Upper lobe of left lung (tissue), 6 donors: ENCODE results near the gene FXYD7. TPM values are rescaled to one million over a fixed set of nuclear protein-coding genes. Genes with fewer than 3 reads are reported as not detected.
A peak's percentile ranks its signal among the peaks of the same experiment; 100 is the strongest.

Experiments used
- ATAC-seq, 2 donors: fragments of 200-7000 bp; cut with Tn5 transposase; one replicate each; pipeline ENCODE4 v1.9.1; 2022; ENCODE audit warnings: mild to moderate bottlenecking in 2 of 2, moderate library complexity in 2 of 2; ENCODE audit not compliant: low FRiP score in 2 of 2
- DNase-seq, 2 donors: peaks; one replicate each; pipeline ENCODE4 v3.0.0-alpha.2; 2019 to 2020
- H3K27ac ChIP-seq, 4 donors: fragments of 200-600 bp; sonication (generic); one replicate each; pipeline ENCODE4 v1.5.1; 2016 to 2019
- H3K27me3 ChIP-seq, 4 donors: fragments of 200-600 bp; sonication (generic); one replicate each; pipeline ENCODE4 v1.5.1; 2017 to 2019
- H3K36me3 ChIP-seq, 4 donors: fragments of 200-600 bp; sonication (generic); one replicate each; pipeline ENCODE4 v1.5.1; 2016 to 2019
- H3K4me1 ChIP-seq, 4 donors: fragments of 200-600 bp; sonication (generic); one replicate each; pipeline ENCODE4 v1.5.1; 2018 to 2019
- H3K4me3 ChIP-seq, 4 donors: fragments of 200-600 bp; sonication (generic); one replicate each; pipeline ENCODE4 v1.5.1; 2017 to 2019; ENCODE audit warnings: mild to moderate bottlenecking in 2 of 4, moderate library complexity in 1 of 4
- H3K9me3 ChIP-seq, 4 donors: fragments of 200-600 bp; sonication (generic); one replicate each; pipeline ENCODE4 v1.5.1; 2018 to 2019
- CTCF ChIP-seq, 6 experiments: fragments of 450-650 bp in 4 of 6; fragments of 200-600 bp in 2 of 6; sonication (generic) in 2 of 6; IDR thresholded peaks; one replicate each; pipeline ENCODE4 v1.5.1; 2016 to 2019; ENCODE audit warnings: antibody characterized with exemption in 6 of 6
- EP300 ChIP-seq, 4 donors: sonication (generic); formaldehyde crosslinking; IDR thresholded peaks; one replicate each; pipeline ENCODE4 v1.5.1; 2017; ENCODE audit warnings: antibody characterized with exemption in 4 of 4, control low read depth in 2 of 4
- POLR2A ChIP-seq, 4 donors: fragments of 450-650 bp; IDR thresholded peaks; one replicate each; pipeline ENCODE4 v1.5.1; 2016 to 2017; ENCODE audit warnings: antibody characterized with exemption in 4 of 4, mild to moderate bottlenecking in 2 of 4
- POLR2AphosphoS5 ChIP-seq, 2 donors: sonication (generic); formaldehyde crosslinking; IDR thresholded peaks; one replicate each; pipeline ENCODE4 v1.5.1; 2017; ENCODE audit warnings: antibody characterized with exemption in 2 of 2
- WGBS, 2 donors: methylation state at CpG; one replicate each; pipeline ENCODE4 v1.1.5; 2017 to 2018; 5-methylcytosine and 5-hydroxymethylcytosine counted together
- total RNA-seq, 6 donors: library from RNA; depleted of rRNA in 4 of 6; stranded (reverse); fragments of >200 nt in 4 of 6; gene quantifications; one replicate each; pipeline versions ENCODE4 v1.1.0 to v1.2.1, GENCODE V29; 2016 to 2021
- donor health status: DM: no; HTN: no; CAD: no; lungs with moderate emphysema.
- donor health status: DM: no; HTN: yes; CAD: no; lungs with severe emphysema.

The FXYD7 gene
- total RNA-seq, 6 donors from 2014 or later, result 0.34 TPM; not detected in 5

GRCh38 chr19:35109395-35110112, 33.5 kb upstream of the FXYD7 start:
- no peak overlapping the region for H3K27ac ChIP-seq
- DNase-seq (peak in 1 of 2 donors; percentile 65), ATAC-seq (no peak)
- no peak overlapping the region for H3K4me3 ChIP-seq
- H3K36me3 ChIP-seq, result no peaks in the 10 kb centered on the region
- H3K27me3 ChIP-seq, result no peaks in the 10 kb centered on the region
- H3K4me1 ChIP-seq, result peaks cover 3 to 12% (median 11%) of the 10 kb centered on the region in 4 donors
- no peaks in the 10 kb centered on the region for H3K9me3 ChIP-seq
- WGBS, 2 donors, result 78 to 83% methylated on average over 17 to 22 of the region's 22 CpGs
- TF ChIP-seq EP300 (IDR thresholded peaks at IDR 0.05) (no peak), CTCF (IDR thresholded peaks at IDR 0.05) (no peak), POLR2AphosphoS5 (IDR thresholded peaks at IDR 0.05) (no peak), POLR2A (IDR thresholded peaks at IDR 0.05) (no peak)

DNA sequence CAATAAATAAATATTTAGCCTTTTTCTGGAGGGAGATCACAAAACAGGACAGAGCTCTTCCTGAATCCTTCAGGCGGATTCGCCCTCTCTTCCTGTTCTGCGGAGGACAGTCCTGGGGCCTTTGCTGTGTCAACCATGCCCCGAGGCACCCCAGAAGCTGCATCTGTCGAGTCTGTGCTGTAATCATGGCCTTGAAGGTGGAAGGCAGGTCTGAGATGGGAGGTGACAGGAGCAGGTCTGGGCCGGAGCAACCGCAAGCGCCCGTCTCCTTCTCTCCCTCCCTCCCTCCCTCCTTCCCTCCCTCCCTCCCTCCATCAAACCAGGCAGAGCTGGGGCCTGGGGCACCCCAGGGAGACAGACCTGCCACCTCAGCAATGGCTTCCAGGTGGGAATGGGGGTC, 32.1 kb upstream of the FXYD7 start:
- WGBS, 2 donors, result 62% methylated on average over 9 of the region's 9 CpGs
- no peaks in the 10 kb centered on the region for H3K27me3 ChIP-seq
- H3K4me1 ChIP-seq, result peaks cover 12 to 26% (median 19%) of the 10 kb centered on the region in 4 donors
- H3K9me3 ChIP-seq, result no peaks in the 10 kb centered on the region
- no peak overlapping the region for H3K27ac ChIP-seq
- H3K36me3 ChIP-seq, result no peaks in the 10 kb centered on the region
- DNase-seq (no peak), ATAC-seq (no peak)
- no peak for TF ChIP-seq POLR2A (IDR thresholded peaks at IDR 0.05)
- TF ChIP-seq POLR2AphosphoS5 (IDR thresholded peaks at IDR 0.05), result no peak
- no peak for TF ChIP-seq CTCF (IDR thresholded peaks at IDR 0.05)
- no peak for TF ChIP-seq EP300 (IDR thresholded peaks at IDR 0.05)
- no peak overlapping the region for H3K4me3 ChIP-seq

DNA sequence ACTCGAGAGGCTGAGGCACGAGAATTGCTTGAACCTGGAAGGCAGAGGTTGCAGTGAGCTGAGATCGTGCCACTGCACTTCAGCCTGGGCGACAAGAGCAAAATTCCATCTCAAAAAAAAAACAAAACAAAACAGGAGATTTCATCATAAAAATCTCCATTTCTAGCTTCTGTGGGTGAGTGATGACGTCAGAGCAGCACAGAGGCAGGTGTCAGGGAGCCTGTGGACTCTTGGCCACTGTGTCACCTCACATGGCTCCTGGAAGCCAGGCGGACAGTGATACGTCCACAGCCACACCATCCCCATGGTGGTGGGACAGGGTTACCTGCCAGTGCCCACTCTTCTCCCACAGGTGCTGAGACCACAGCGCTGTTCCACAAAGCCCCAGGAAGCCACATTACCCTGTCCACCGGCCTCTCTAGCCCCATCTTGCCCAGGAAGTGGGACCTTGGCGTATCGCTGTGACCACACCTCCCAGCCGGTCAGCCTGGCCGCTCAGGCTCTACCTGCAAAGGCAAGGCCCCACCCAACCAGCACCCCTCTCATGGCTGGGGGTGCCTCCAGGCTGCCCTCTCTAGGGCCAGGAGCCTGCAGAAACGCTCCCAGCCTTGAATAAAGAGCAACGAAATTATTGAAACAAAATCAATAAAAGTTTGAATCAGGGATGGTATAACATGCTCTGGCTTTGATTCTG, 29.9 kb upstream of the FXYD7 start:
- TF ChIP-seq CTCF (IDR thresholded peaks at IDR 0.05), result no peak
- TF ChIP-seq EP300 (IDR thresholded peaks at IDR 0.05), result no peak
- TF ChIP-seq POLR2AphosphoS5 (IDR thresholded peaks at IDR 0.05), result no peak
- TF ChIP-seq POLR2A (IDR thresholded peaks at IDR 0.05), result no peak
- Histone ChIP-seq H3K9me3 (no peaks in the 10 kb centered on the region), H3K4me3 (no peak overlapping the region), H3K27ac (no peak overlapping the region), H3K36me3 (no peaks in the 10 kb centered on the region), H3K27me3 (no peaks in the 10 kb centered on the region), H3K4me1 (peaks cover 11 to 21% (median 17%) of the 10 kb centered on the region in 4 donors)
- ATAC-seq (no peak), DNase-seq (no peak)
- WGBS, 2 donors, result 83 to 86% methylated on average over 15 of the region's 15 CpGs

DNA sequence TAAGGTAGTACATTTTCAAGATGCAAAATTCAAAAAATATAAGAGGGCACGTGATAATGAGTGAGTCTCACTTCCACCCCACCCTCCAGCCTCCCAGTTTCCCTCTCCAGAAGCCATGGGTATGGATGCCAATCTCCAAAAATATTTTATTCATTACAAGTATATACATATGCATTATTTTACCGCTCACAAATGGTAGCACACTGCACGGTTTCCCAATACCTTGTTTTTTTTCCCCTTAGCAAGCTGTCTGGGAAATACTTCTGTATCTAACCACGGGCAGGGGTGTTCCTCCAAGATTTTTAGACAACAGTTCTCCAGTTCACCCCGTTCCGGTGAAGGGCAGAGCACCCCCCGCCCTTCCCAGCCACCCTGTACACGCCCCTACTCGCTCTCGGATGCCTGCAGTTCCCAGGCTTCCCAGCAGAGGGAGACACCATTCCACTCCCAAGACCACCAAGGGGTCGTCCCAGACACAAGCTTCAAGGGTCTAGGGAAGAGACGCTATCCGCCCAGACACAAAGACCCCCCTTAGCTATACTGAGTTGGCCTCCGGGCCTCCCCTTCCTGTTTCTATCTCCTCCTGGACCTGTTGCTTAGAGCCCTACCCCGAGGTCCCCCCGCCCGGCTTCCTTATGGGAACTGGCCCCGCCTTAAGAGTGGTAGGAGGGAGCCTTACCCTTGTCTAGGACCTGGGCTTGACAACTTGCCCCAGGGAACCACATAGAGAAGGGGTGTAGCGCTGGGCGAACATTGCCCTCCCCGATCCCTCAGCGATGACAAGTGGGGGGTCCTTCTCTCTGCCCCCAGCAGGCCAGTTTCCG, 28.5 kb upstream of the FXYD7 start:
- peaks cover 11 to 31% (median 18%) of the 10 kb centered on the region in 4 donors for H3K4me1 ChIP-seq
- WGBS, 2 donors, result 7 to 8% methylated on average over 23 of the region's 23 CpGs
- peak; percentile 80 to 88 for ATAC-seq
- H3K9me3 ChIP-seq, result no peaks in the 10 kb centered on the region
- H3K36me3 ChIP-seq, result no peaks in the 10 kb centered on the region
- DNase-seq, result peak in 1 of 2 donors; percentile 75
- H3K27ac ChIP-seq, result peak overlapping the region; percentile 80 to 87 (median 84)
- TF ChIP-seq POLR2A (IDR thresholded peaks at IDR 0.05) (peak in 1 of 4 donors; percentile 47), EP300 (IDR thresholded peaks at IDR 0.05) (no peak), CTCF (IDR thresholded peaks at IDR 0.05) (peak; percentile 90 to 95 (median 94))
- no peaks in the 10 kb centered on the region for H3K27me3 ChIP-seq
- peak overlapping the region in 3 of 4 donors; percentile 29 to 52 (median 46) for H3K4me3 ChIP-seq
